Ovary (tissue), 9 donors: ENCODE measurements around the gene SPSB3. TPM values are rescaled to one million over a fixed set of nuclear protein-coding genes. Genes with fewer than 3 reads are reported as not detected.
A peak's percentile ranks its signal among the peaks of the same experiment; 100 is the strongest.
"Not testable (repeated sequence)": the region's sequence is repeated elsewhere in the genome, so short reads cannot be mapped to it uniquely, and the experiment has no call there.

Experiments
- DNase-seq, 5 donors: peaks; one replicate each; pipeline ENCODE4 v3.0.0-alpha.2; 2019 to 2020
- H3K27ac ChIP-seq, 2 donors: fragments of 200-600 bp; one replicate each; pipeline versions ENCODE4 v1.5.1 to v1.8.0; 2019 to 2022
- H3K27me3 ChIP-seq: fragments of 200-600 bp; one replicate; pipeline ENCODE4 v1.8.0; 2022
- H3K36me3 ChIP-seq: fragments of 200-600 bp; sonication (generic); one replicate; pipeline ENCODE4 v1.5.1; 2019
- H3K4me1 ChIP-seq: one replicate; pipeline ENCODE4 v1.8.1; 2013; ENCODE audit warnings: mild to moderate bottlenecking, moderate library complexity; ENCODE audit not compliant: insufficient read depth
- H3K4me3 ChIP-seq: fragments of 200-600 bp; sonication (generic); one replicate; pipeline ENCODE4 v1.5.1; 2017
- H3K9me3 ChIP-seq, 2 donors: fragments of 200-600 bp in 1 of 2; sonication (generic) in 1 of 2; one replicate each; pipeline versions ENCODE4 v1.5.1 to v1.8.1; 2013 to 2019; ENCODE audit warnings: mild to moderate bottlenecking in 1 of 2, moderate library complexity in 1 of 2
- EP300 ChIP-seq: sonication (generic); formaldehyde crosslinking; IDR thresholded peaks from one replicate; pipeline ENCODE4 v1.6.1; 2017; ENCODE audit warnings: antibody characterized with exemption
- POLR2A ChIP-seq: fragments of 450-650 bp; IDR thresholded peaks from one replicate; pipeline ENCODE4 v1.6.1; 2017; ENCODE audit warnings: antibody characterized with exemption, mild to moderate bottlenecking, moderate library complexity
- WGBS, 3 donors: extraction: QIAGEN DNeasy Blood & Tissue Kit in 1 of 3; methylation state at CpG; one replicate each; pipeline versions ENCODE4 v1.1.5 to v1.1.7; 2013 to 2017; 5-methylcytosine and 5-hydroxymethylcytosine counted together
- intact Hi-C, 4 donors: fragments of 100-400 bp; cut with DNase I; formaldehyde crosslinking; loops; one replicate each; pipeline versions ENCODE4 v1.11.0 to v1.15.1; 2022 to 2023
- polyA plus RNA-seq, 2 donors: library from polyadenylated mRNA; stranded (reverse); fragments of 200-250 nt in 1 of 2; fragments of 350-450 nt in 1 of 2; fragmentation: Illumina TruSeq in 1 of 2; extraction: RNeasy Lipid Tissue Mini Kit (QIAGEN cat#74804) in 1 of 2; gene quantifications; one replicate each; pipeline ENCODE4 v1.2.3, GENCODE V29; 2013 to 2014
- total RNA-seq, 7 donors: library from RNA; depleted of rRNA in 2 of 7; stranded (reverse); fragments of >200 nt in 2 of 7; fragmentation: NEBNext Ultra II Directional in 3 of 7; extraction: Animal tissue kit (Norgen Biotek cat#: 25700) in 3 of 7; gene quantifications; one replicate each; pipeline versions ENCODE4 v1.1.0 to v1.2.4, GENCODE V29; 2016 to 2023
- TF ChIP-seq, protein P1 (sequence below), 3 donors: fragments of 450-650 bp in 2 of 3; fragments of 200-600 bp in 1 of 3; IDR thresholded peaks; one replicate each; pipeline versions ENCODE4 v1.5.1 to v1.8.0; 2016 to 2022; ENCODE audit warnings: antibody characterized with exemption in 3 of 3, mild to moderate bottlenecking in 1 of 3
- donor health status: DM: no; HTN: no; CAD: no; lungs with moderate emphysema.
- donor health status: DM: no; HTN: no; CAD: no.
- donor health status: Bipolar disorder and iron deficiency.
- donor health status: DM: yes; HTN: yes; CAD: no.
- donor health status: DM: no; HTN: no; CAD: no.
- donor health status: DM: yes; HTN: yes; CAD: no.

The SPSB3 gene
- total and polyA plus RNA-seq, 9 donors: 2.4 to 138 (median 57.6) TPM

DNA sequence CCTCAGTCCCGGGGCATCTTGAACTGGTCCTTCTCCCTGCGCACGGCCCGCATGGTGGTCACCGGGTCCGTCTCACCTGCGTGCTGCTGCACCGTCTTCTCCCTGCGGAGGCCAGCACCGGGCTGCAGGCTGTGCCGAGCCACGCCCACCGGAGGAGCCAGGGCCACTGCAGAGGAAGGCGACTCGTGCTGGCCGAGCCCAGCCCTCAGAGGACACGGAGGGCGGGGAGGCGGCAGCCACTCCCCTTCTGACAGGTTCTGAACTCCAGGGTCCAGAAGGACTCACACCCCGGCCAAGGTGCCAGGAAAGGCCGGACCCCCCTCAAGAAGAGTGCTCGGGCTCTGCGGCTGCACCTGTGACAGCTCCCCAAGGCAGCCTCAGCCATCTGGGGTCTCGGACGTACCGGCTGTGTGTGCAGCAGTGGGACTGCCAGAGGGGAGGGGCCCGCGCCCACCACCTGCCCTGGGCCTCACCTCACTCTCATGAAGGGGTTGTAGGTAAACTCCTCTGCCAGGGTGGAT, 27.0 kb upstream of the SPSB3 start:
- Histone ChIP-seq H3K9me3 (no peaks in the 10 kb centered on the region), H3K27me3 (no peaks in the 10 kb centered on the region), H3K4me1 (no peaks in the 10 kb centered on the region), H3K36me3 (no peaks in the 10 kb centered on the region), H3K4me3 (no peak overlapping the region), H3K27ac (no peak overlapping the region)
- TF ChIP-seq, protein P1, sequence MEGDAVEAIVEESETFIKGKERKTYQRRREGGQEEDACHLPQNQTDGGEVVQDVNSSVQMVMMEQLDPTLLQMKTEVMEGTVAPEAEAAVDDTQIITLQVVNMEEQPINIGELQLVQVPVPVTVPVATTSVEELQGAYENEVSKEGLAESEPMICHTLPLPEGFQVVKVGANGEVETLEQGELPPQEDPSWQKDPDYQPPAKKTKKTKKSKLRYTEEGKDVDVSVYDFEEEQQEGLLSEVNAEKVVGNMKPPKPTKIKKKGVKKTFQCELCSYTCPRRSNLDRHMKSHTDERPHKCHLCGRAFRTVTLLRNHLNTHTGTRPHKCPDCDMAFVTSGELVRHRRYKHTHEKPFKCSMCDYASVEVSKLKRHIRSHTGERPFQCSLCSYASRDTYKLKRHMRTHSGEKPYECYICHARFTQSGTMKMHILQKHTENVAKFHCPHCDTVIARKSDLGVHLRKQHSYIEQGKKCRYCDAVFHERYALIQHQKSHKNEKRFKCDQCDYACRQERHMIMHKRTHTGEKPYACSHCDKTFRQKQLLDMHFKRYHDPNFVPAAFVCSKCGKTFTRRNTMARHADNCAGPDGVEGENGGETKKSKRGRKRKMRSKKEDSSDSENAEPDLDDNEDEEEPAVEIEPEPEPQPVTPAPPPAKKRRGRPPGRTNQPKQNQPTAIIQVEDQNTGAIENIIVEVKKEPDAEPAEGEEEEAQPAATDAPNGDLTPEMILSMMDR (IDR thresholded peaks at IDR 0.05): no peak
- TF ChIP-seq POLR2A (no peak), EP300 (no peak)
- WGBS, 3 donors: 65 to 80% (median 74%) methylated on average over 24 to 28 of the region's 28 CpGs
- DNase-seq: peak in 1 of 5 donors; percentile 19
- intact Hi-C loops: no loop called here

DNA sequence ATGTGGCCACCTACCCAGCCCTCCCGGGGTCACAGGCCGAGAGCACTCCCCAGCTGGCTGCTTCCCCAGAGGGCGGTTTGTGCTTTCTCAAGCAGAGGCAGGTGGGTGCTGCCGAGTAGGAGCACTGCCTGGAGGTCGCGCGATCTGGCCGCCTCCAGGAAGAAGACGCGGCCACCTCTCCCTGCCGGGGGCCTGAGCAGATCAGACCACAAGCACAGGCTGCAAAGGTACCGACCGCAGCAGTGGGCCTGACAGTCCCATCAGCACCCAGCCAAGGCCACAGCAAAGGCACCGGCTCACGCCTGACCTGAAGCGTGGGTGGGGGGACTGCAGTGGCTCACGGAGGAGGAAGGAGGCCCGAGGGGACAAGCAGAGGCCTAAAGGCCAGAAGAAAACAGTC, 26.3 kb upstream of the SPSB3 start:
- Histone ChIP-seq H3K4me1 (no peaks in the 10 kb centered on the region), H3K36me3 (no peaks in the 10 kb centered on the region), H3K9me3 (no peaks in the 10 kb centered on the region), H3K4me3 (no peak overlapping the region), H3K27me3 (no peaks in the 10 kb centered on the region), H3K27ac (no peak overlapping the region)
- TF ChIP-seq EP300: no peak
- TF ChIP-seq, protein P1 (IDR thresholded peaks at IDR 0.05): no peak
- no peak for TF ChIP-seq POLR2A
- intact Hi-C loops: no loop called here
- no peak for DNase-seq
- 77 to 84% (median 79%) methylated on average over 18 of the region's 18 CpGs for WGBS, 3 donors

DNA sequence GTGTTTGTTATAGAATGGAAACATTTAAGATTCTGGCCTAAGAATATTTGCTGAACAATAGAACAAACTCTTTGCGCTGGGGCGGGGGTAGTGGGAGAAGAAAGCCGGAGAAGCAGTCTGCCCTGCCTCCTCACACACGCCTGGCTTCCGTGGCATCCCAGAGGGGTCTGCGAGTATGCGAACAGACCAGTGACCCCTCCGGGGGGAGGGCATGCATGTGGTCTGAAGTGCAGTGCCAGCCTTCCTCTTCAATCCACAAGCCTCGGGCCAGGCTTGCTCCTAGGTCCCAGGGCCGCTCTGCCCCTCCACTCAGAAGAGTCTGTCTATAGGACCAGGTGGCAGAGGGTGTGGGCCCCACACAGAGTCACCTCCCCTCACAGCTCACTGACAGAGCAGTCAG, 25.3 kb upstream of the SPSB3 start:
- TF ChIP-seq, protein P1 (IDR thresholded peaks at IDR 0.05): no peak
- TF ChIP-seq POLR2A (no peak), EP300 (no peak)
- no peak for DNase-seq
- intact Hi-C loops: no loop called here
- Histone ChIP-seq H3K27me3 (no peaks in the 10 kb centered on the region), H3K27ac (no peak overlapping the region), H3K4me1 (no peaks in the 10 kb centered on the region), H3K36me3 (no peaks in the 10 kb centered on the region), H3K9me3 (no peaks in the 10 kb centered on the region), H3K4me3 (no peak overlapping the region)
- WGBS, 3 donors: 87 to 88% (median 88%) methylated on average over 10 of the region's 10 CpGs

DNA sequence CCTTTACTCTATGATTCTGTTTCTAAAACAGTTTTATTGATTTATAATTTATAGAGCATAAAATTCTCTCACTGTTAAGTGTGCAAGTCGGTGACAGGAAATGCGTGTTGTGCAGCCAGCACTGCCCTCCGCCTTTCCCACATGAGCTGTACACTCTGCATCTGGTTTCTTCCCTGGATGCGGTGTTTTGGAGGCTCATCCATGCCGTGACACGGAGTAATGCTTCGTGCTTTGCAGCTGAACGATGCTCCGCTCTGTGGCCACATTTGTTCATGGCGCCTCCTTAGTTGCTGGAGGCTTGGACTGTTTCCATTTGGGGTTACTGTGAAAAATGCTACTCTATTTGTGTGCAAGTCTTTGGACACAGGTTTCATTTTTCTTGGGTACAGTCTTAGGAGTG, 18.3 kb upstream of the SPSB3 start:
- no peaks in the 10 kb centered on the region for H3K4me1 ChIP-seq
- H3K4me3 ChIP-seq: no peak overlapping the region
- no peak for DNase-seq
- no peak overlapping the region for H3K27ac ChIP-seq
- H3K9me3 ChIP-seq: no peaks in the 10 kb centered on the region
- TF ChIP-seq POLR2A: no peak
- no peak for TF ChIP-seq EP300
- TF ChIP-seq, protein P1 (IDR thresholded peaks at IDR 0.05): no peak
- H3K36me3 ChIP-seq: no peaks in the 10 kb centered on the region
- WGBS, 3 donors: 38 to 84% (median 44%) methylated on average over 10 of the region's 10 CpGs
- H3K27me3 ChIP-seq: no peaks in the 10 kb centered on the region
- intact Hi-C loops: no loop called here

DNA sequence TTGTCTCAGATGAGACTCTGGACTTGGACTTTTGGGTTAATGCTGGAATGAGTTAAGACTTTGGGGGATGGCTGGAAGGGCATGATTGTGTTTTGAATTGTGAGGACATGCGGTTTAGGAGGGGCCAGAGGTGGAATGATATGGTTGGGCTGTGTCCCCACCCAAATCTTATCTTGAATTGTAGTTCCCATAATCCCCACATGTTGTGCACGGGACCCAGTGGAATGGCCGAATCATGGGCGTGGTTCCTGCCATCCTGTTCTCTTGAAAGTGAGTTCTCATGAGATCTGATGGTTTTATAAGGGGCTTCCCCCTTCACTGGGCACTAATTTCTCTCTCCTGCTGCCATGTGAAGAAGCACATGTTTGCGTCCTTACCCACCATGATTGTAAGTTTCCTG, 16.9 kb upstream of the SPSB3 start:
- H3K36me3 ChIP-seq, H3K27ac ChIP-seq, intact Hi-C loops, H3K27me3 ChIP-seq, H3K4me3 ChIP-seq, H3K4me1 ChIP-seq, H3K9me3 ChIP-seq, DNase-seq: not testable (repeated sequence)
- 51 to 84% (median 68%) methylated on average over 5 of the region's 5 CpGs for WGBS, 3 donors
